ENCODE measurements around the gene CLVS2.

The CLVS2 gene

DNA sequence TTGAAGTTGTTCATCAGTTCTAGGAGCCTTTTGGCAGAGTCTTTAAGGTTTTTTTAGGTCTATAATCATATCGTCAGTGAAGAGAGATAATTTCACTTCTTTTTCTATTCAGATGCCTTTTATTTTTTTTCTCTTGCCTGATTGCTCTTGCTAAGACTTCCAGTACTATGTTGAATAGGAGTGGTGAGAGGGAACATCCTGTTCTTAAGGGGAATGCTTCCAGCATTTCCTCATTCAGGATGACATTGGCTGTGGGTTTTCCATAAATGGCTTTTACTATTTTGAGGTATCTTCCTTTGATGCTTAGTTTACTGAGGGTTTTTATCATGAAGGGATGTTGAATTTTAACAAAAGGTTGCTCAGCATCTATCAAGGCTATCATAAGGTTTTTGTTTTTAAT is 109.5 kb downstream of the CLVS2 start:
- TF ChIP-seq, protein P1, sequence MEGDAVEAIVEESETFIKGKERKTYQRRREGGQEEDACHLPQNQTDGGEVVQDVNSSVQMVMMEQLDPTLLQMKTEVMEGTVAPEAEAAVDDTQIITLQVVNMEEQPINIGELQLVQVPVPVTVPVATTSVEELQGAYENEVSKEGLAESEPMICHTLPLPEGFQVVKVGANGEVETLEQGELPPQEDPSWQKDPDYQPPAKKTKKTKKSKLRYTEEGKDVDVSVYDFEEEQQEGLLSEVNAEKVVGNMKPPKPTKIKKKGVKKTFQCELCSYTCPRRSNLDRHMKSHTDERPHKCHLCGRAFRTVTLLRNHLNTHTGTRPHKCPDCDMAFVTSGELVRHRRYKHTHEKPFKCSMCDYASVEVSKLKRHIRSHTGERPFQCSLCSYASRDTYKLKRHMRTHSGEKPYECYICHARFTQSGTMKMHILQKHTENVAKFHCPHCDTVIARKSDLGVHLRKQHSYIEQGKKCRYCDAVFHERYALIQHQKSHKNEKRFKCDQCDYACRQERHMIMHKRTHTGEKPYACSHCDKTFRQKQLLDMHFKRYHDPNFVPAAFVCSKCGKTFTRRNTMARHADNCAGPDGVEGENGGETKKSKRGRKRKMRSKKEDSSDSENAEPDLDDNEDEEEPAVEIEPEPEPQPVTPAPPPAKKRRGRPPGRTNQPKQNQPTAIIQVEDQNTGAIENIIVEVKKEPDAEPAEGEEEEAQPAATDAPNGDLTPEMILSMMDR (IDR thresholded peaks at IDR 0.05) = no peak
- H3K36me3 ChIP-seq (ENCODE audit: control insufficient read depth, insufficient read depth, low read length) = no peaks in the 10 kb centered on the region
- no peaks in the 10 kb centered on the region for H3K4me1 ChIP-seq
- no peaks in the 10 kb centered on the region for H3K9me3 ChIP-seq (ENCODE audit: control insufficient read depth, low read length)
- H3K79me2 ChIP-seq = no peaks in the 10 kb centered on the region
- H3K27me3 ChIP-seq (ENCODE audit: control insufficient read depth, insufficient read depth, low read length) = no peaks in the 10 kb centered on the region
- no peak overlapping the region for H3K4me3 ChIP-seq (ENCODE audit: low read depth, low read length)
- no peak overlapping the region for H3K9ac ChIP-seq
- H3K4me2 ChIP-seq (ENCODE audit: low read length) = no peak overlapping the region
- no peak overlapping the region for H2AFZ ChIP-seq
- no peak overlapping the region for H3K27ac ChIP-seq

DNA sequence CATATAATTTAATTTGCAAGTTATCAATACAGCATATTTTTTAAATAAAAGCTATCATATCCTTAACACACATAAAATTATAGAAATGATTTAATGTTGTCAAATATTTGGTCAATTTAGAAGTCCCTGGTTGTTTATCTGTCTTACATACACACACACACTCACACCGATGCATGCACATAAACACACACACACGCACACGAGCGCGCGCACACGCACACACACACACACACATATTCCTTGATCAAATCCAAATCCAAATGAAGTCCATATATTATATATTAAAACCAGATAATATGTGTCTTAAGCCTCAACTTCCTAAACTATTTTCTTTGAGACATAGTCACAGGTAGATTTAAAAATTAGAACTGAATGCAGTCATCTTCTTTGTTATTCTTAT is 120.3 kb downstream of the CLVS2 start:
- Histone ChIP-seq H3K9ac (no peak overlapping the region), H3K4me1 (no peaks in the 10 kb centered on the region), H3K27ac (no peak overlapping the region), H3K4me2 (ENCODE audit: low read length) (no peak overlapping the region), H3K27me3 (ENCODE audit: control insufficient read depth, insufficient read depth, low read length) (no peaks in the 10 kb centered on the region), H3K79me2 (no peaks in the 10 kb centered on the region), H3K36me3 (ENCODE audit: control insufficient read depth, insufficient read depth, low read length) (no peaks in the 10 kb centered on the region), H2AFZ (no peak overlapping the region), H3K4me3 (ENCODE audit: low read depth, low read length) (no peak overlapping the region), H3K9me3 (ENCODE audit: control insufficient read depth, low read length) (no peaks in the 10 kb centered on the region)
- TF ChIP-seq, protein P1 (IDR thresholded peaks at IDR 0.05) = no peak

DNA sequence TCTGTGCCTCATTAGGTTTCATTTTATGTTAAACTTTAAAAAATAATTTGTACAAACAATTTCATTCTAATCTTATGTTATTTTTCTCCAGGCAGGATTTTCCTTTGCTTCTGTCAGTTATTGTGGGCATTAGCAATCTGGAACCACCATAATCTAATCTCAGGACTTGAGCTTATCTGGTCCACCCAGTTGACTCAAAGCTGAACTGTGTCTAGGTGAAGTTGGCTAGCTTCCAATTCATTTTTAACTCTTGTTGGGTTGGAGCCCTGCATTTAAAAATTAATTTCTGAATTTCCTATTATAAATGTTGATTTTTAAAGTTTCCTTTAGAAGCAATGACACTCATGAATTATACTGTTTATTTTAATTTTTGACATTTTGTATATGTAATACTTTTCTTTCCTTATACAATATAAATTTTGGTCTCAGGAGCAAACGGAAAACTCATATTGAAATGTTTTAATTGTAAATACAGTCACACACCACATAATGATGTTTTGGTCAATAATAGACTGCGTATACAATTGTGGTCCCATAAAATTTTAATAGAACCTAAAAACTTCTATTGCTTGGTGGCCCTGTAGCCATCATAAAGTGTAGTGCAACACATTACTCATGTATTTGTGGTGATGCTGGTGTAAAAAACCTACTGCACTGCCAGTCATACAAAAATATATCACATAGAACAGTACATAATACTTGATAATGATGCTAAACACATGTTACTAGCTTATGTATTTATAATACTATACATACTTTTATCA is 121.3 kb downstream of the CLVS2 start:
- TF ChIP-seq, protein P1 (IDR thresholded peaks at IDR 0.05) = no peak
- H3K9me3 ChIP-seq (ENCODE audit: control insufficient read depth, low read length) = no peaks in the 10 kb centered on the region
- no peak overlapping the region for H3K4me3 ChIP-seq (ENCODE audit: low read depth, low read length)
- no peaks in the 10 kb centered on the region for H3K27me3 ChIP-seq (ENCODE audit: control insufficient read depth, insufficient read depth, low read length)
- H3K9ac ChIP-seq = no peak overlapping the region
- H3K36me3 ChIP-seq (ENCODE audit: control insufficient read depth, insufficient read depth, low read length) = no peaks in the 10 kb centered on the region
- no peak overlapping the region for H3K27ac ChIP-seq
- H3K4me1 ChIP-seq = no peaks in the 10 kb centered on the region
- no peaks in the 10 kb centered on the region for H3K79me2 ChIP-seq
- H3K4me2 ChIP-seq (ENCODE audit: low read length) = no peak overlapping the region
- H2AFZ ChIP-seq = no peak overlapping the region

DNA sequence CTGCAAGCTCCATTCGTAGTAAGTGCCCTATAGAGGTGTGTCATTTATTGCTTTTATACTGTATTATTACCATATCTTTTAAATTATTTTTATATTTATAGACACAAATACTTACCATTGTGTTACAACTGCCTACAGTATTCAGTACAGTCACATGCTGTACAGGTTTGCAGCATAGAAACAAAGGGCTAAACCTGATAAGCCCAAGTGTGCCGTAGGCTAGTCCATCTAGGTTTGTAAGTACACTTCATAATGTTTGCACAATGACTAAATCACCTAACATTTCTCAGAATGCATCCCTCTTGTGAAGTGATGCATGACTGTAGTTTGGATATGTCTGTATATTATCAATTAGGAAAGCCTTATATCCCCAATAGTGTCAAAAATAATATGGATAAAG is 122.8 kb downstream of the CLVS2 start:
- Histone ChIP-seq H3K4me2 (ENCODE audit: low read length) (no peak overlapping the region), H3K9ac (no peak overlapping the region), H3K27ac (no peak overlapping the region), H2AFZ (no peak overlapping the region), H3K9me3 (ENCODE audit: control insufficient read depth, low read length) (no peaks in the 10 kb centered on the region), H3K36me3 (ENCODE audit: control insufficient read depth, insufficient read depth, low read length) (no peaks in the 10 kb centered on the region), H3K4me3 (ENCODE audit: low read depth, low read length) (no peak overlapping the region), H3K4me1 (no peaks in the 10 kb centered on the region), H3K27me3 (ENCODE audit: control insufficient read depth, insufficient read depth, low read length) (no peaks in the 10 kb centered on the region), H3K79me2 (no peaks in the 10 kb centered on the region)
- TF ChIP-seq, protein P1 (IDR thresholded peaks at IDR 0.05) = no peak

Data from parathyroid adenoma (tissue), 2 donors.